Measurements from ENCODE around the gene PRRC2A. TPM values are rescaled to one million over a fixed set of nuclear protein-coding genes. Genes with fewer than 3 reads are reported as not detected.

Gene PRRC2A
- total RNA-seq, 1 donor from 2014 or later: 188 TPM

DNA sequence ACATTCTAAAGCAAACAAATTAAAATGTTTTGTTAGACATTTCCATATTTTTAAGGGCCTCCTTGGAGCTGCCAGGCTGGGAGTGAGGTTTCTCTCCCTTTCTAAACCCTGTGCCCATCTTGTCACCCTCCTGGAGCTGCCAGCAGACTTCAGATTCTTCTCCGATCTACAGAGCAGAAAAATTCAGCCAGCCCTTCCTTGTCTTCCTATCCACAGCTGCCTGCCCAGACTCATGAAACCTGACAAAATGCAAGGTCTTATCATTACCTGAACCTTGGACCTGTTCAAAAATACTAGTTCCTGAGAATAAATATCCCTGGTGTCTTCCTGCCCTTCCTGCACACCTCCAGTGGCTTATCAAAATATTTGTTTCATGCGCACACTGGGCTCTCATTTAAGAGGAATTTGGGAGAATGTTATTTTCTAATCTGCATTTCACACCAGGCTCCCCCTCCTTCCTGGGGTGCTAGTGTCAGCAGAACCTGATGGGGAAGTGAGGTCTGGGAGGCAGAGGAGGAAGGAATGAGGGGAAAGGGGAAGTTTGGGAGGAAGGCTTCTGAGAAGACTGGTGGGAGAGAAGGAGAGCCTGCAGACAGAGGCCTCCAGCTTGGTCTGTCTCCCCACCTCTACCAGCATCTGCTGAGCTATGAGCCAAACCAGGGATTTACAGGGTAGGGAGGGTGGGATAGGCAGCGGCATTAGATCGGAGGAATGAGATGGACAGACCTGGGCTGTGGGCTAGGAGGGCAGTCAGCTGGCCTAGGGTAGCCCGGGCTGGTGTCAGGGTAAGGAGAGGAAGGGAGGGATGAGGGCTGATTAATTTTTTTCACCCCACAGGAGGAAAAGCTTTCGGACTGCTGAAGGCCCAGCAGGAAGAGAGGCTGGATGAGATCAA is 5.6 kb upstream of the PRRC2A start, which contains the start of gene AIF1:
AIF1 (plus strand) TSS at position 551 of the 895 bp plus-strand sequence; CDS start at position 647, 96 bp downstream.
- no peaks in the 10 kb centered on the region for H3K27me3 ChIP-seq (ENCODE audit: insufficient read depth, low read length)
- H3K79me2 ChIP-seq (ENCODE audit: insufficient read depth, low read length): no peaks in the 10 kb centered on the region
- no peak within 1 kb of the TSS for H3K4me3 ChIP-seq (ENCODE audit: insufficient read depth, low read depth, low read length)
- FAIRE-seq (no peak), DNase-seq (ENCODE audit: low read depth) (no peak)
- H4K20me1 ChIP-seq (ENCODE audit: insufficient read depth, low read length): no peaks in the 10 kb centered on the region
- H3K4me1 Mint-ChIP-seq (ENCODE audit: low read depth, unreplicated experiment): peaks cover 5% of the 10 kb centered on the region
- no peak within 1 kb of the TSS for H3K27ac ChIP-seq (ENCODE audit: low read depth, low read length)
- no peak within 1 kb of the TSS for H3K4me3 Mint-ChIP-seq (ENCODE audit: unreplicated experiment)
- H3K36me3 ChIP-seq (ENCODE audit: insufficient read depth, low read length): no peaks in the 10 kb centered on the region
- no peaks in the 10 kb centered on the region for H3K4me1 ChIP-seq (ENCODE audit: insufficient read depth, low read length)
- no peak within 1 kb of the TSS for H3K27ac Mint-ChIP-seq (ENCODE audit: unreplicated experiment)
- H3K27me3 Mint-ChIP-seq (ENCODE audit: low read depth, unreplicated experiment): peaks cover 6% of the 10 kb centered on the region
- H3K9ac ChIP-seq (ENCODE audit: low read length): no peak within 1 kb of the TSS
- H2AFZ ChIP-seq (ENCODE audit: low read depth, low read length): no peak within 1 kb of the TSS
- no peak for TF ChIP-seq EZH2 (IDR thresholded peaks at IDR 0.05; ENCODE audit: insufficient read depth, low read length)
- TF ChIP-seq, protein P1, sequence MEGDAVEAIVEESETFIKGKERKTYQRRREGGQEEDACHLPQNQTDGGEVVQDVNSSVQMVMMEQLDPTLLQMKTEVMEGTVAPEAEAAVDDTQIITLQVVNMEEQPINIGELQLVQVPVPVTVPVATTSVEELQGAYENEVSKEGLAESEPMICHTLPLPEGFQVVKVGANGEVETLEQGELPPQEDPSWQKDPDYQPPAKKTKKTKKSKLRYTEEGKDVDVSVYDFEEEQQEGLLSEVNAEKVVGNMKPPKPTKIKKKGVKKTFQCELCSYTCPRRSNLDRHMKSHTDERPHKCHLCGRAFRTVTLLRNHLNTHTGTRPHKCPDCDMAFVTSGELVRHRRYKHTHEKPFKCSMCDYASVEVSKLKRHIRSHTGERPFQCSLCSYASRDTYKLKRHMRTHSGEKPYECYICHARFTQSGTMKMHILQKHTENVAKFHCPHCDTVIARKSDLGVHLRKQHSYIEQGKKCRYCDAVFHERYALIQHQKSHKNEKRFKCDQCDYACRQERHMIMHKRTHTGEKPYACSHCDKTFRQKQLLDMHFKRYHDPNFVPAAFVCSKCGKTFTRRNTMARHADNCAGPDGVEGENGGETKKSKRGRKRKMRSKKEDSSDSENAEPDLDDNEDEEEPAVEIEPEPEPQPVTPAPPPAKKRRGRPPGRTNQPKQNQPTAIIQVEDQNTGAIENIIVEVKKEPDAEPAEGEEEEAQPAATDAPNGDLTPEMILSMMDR (IDR thresholded peaks at IDR 0.05; ENCODE audit: insufficient read depth, low read depth, low read length): no peak
- no peak within 1 kb of the TSS for H3K4me2 ChIP-seq (ENCODE audit: low read length)
- no peaks in the 10 kb centered on the region for H3K9me3 ChIP-seq (ENCODE audit: insufficient read depth, low read depth, low read length)
- H3K36me3 Mint-ChIP-seq (ENCODE audit: low read depth, unreplicated experiment): no peaks in the 10 kb centered on the region
- no peaks in the 10 kb centered on the region for H3K9me3 Mint-ChIP-seq (ENCODE audit: unreplicated experiment)

DNA sequence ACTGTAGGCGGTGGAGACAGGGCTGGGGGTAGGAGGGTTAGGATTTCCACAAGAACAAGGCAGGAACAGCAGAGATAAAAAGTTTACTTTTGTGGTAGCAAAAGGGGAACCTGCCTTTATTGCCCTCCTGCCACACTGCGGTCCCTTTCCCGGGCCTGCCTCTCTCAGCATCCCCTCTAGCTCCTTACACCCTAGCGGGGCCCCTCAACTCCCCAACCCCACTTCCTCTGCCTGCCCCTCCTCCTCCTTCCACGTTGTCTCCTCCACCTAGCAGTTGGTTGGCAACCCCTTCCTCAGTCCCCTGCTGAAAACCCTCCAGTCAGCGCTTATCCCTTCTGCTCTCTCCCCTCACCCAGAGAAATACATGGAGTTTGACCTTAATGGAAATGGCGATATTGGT is 4.8 kb upstream of the PRRC2A start:
- no peak overlapping the region for H3K27ac Mint-ChIP-seq (ENCODE audit: unreplicated experiment)
- no peak overlapping the region for H2AFZ ChIP-seq (ENCODE audit: low read depth, low read length)

More for the DNA sequence above, 4.8 kb upstream of the PRRC2A start:
- H3K4me3 Mint-ChIP-seq (ENCODE audit: unreplicated experiment): no peak overlapping the region
- H3K27me3 ChIP-seq (ENCODE audit: insufficient read depth, low read length): no peaks in the 10 kb centered on the region
- no peak for FAIRE-seq
- H3K9ac ChIP-seq (ENCODE audit: low read length): no peak overlapping the region
- no peaks in the 10 kb centered on the region for H3K4me1 ChIP-seq (ENCODE audit: insufficient read depth, low read length)
- no peak overlapping the region for H3K4me3 ChIP-seq (ENCODE audit: insufficient read depth, low read depth, low read length)
- no peaks in the 10 kb centered on the region for H3K36me3 Mint-ChIP-seq (ENCODE audit: low read depth, unreplicated experiment)
- peaks cover 6% of the 10 kb centered on the region for H3K27me3 Mint-ChIP-seq (ENCODE audit: low read depth, unreplicated experiment)
- H3K4me1 Mint-ChIP-seq (ENCODE audit: low read depth, unreplicated experiment): peaks cover 5% of the 10 kb centered on the region
- TF ChIP-seq, protein P1 (IDR thresholded peaks at IDR 0.05; ENCODE audit: insufficient read depth, low read depth, low read length): no peak
- no peak for TF ChIP-seq EZH2 (IDR thresholded peaks at IDR 0.05; ENCODE audit: insufficient read depth, low read length)
- peaks cover 2% of the 10 kb centered on the region for H3K79me2 ChIP-seq (ENCODE audit: insufficient read depth, low read length)
- no peaks in the 10 kb centered on the region for H3K36me3 ChIP-seq (ENCODE audit: insufficient read depth, low read length)
- no peaks in the 10 kb centered on the region for H3K9me3 ChIP-seq (ENCODE audit: insufficient read depth, low read depth, low read length)
- H3K27ac ChIP-seq (ENCODE audit: low read depth, low read length): no peak overlapping the region
- no peaks in the 10 kb centered on the region for H3K9me3 Mint-ChIP-seq (ENCODE audit: unreplicated experiment)
- no peak for DNase-seq (ENCODE audit: low read depth)
- H4K20me1 ChIP-seq (ENCODE audit: insufficient read depth, low read length): no peaks in the 10 kb centered on the region
- H3K4me2 ChIP-seq (ENCODE audit: low read length): no peak overlapping the region
